Measurements from ENCODE around the gene GMPR.

Gene GMPR

DNA sequence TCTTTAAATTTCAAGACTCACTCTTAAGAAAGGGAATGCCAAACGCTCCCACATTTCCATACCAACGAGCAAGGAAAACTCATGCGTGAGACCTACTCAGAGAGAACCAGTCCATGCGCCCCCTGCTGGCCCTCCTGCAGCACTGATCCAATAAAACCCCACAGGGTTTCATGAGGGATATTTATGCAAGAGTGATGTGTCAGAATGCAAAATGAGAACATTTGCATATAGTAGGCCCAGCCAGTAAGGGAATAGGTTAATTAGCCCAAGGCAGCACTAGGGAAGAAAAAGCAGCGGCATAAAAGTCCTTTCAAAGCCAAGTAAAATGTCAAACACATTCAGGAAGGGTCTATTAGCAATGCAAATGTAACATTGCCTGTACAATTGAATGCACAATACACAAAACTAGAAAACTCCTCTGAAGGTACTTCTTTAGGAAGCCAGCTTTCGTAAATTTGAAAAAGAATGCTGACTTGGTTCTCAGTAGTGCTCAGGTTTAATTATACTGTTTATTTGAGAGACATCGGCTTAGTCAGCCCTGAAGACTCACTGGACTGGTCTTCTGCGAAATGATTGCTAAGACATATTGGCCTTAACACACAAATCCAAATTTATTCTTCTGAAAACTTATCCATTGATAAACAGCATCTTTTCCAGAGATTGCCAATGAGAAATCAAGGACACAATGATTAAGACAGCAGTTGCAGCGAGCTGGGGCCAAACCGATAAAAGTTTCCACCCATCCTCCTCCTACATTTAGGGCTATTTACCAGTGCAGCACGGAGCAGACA lies 93.2 kb downstream of the GMPR start:
- no peak for FAIRE-seq
- DNase-seq (ENCODE audit: insufficient read length, low spot score): peak; percentile 71
- peak; percentile 95 for TF ChIP-seq CTCF (IDR thresholded peaks at IDR 0.05; ENCODE audit: insufficient read depth, missing control alignments)

- FAIRE-seq: no peak
- TF ChIP-seq CTCF (IDR thresholded peaks at IDR 0.05; ENCODE audit: insufficient read depth, missing control alignments): peak; percentile 91
- peak; percentile 41 for DNase-seq (ENCODE audit: insufficient read length, low spot score)
Observed at GRCh38 chr6:16332175-16332542, 93.8 kb downstream of the GMPR start.

- no peak for DNase-seq (ENCODE audit: insufficient read length, low spot score)
- no peak for FAIRE-seq
Observed at GRCh38 chr6:16333580-16333979, 95.2 kb downstream of the GMPR start.

DNA sequence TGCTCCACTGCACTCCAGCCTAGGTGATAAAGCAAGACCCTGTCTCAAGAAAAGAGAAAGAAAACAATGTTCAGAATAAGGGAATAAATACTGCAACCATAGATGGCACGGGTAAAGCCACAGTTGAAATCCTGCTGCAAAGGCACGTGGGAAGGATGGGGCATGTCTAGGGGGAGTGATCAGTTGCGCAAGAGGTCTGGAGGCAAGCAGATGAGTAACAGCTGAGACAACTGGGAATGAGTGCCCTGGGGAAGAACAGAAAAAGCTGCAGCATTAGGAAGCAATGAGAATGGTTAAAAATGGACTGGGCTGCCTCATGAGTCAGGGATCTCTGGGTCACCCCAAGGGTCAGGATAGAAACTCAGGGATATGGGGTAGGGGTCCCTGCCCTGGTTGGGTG lies 96.3 kb downstream of the GMPR start:
- DNase-seq (ENCODE audit: insufficient read length, low spot score): no peak
- no peak for FAIRE-seq
- TF ChIP-seq CTCF (IDR thresholded peaks at IDR 0.05; ENCODE audit: insufficient read depth, missing control alignments): no peak

More at GRCh38 chr6:16333580-16333979, 95.2 kb downstream of the GMPR start:
- no peak for TF ChIP-seq CTCF (IDR thresholded peaks at IDR 0.05; ENCODE audit: insufficient read depth, missing control alignments)

- FAIRE-seq (no peak), DNase-seq (ENCODE audit: insufficient read length, low spot score) (no peak)
- no peak for TF ChIP-seq CTCF (IDR thresholded peaks at IDR 0.05; ENCODE audit: insufficient read depth, missing control alignments)
Observed at GRCh38 chr6:16335176-16335575, 96.8 kb downstream of the GMPR start.

GRCh38 chr6:16336056-16336818 lies 97.8 kb downstream of the GMPR start:
- TF ChIP-seq CTCF (IDR thresholded peaks at IDR 0.05; ENCODE audit: insufficient read depth, missing control alignments): no peak
- DNase-seq (ENCODE audit: insufficient read length, low spot score) (no peak), FAIRE-seq (no peak)

- no peak for TF ChIP-seq CTCF (IDR thresholded peaks at IDR 0.05; ENCODE audit: insufficient read depth, missing control alignments)
- DNase-seq (ENCODE audit: insufficient read length, low spot score) (no peak), FAIRE-seq (no peak)
Observed at GRCh38 chr6:16336911-16337294, 98.5 kb downstream of the GMPR start.
